SH-SY5Y (cell line): ENCODE measurements around the gene RNGTT.

Experiments used
- GATA2 ChIP-seq: IDR thresholded peaks from 2 replicates; pipeline ENCODE4 v1.6.1; 2011; ENCODE audit warnings: mild to moderate bottlenecking, low read depth, low read length
- GATA3 ChIP-seq: IDR thresholded peaks from 2 replicates; pipeline ENCODE4 v1.6.1; 2011; ENCODE audit warnings: low read depth, mild to moderate bottlenecking, low read length, moderate library complexity

Gene RNGTT

DNA sequence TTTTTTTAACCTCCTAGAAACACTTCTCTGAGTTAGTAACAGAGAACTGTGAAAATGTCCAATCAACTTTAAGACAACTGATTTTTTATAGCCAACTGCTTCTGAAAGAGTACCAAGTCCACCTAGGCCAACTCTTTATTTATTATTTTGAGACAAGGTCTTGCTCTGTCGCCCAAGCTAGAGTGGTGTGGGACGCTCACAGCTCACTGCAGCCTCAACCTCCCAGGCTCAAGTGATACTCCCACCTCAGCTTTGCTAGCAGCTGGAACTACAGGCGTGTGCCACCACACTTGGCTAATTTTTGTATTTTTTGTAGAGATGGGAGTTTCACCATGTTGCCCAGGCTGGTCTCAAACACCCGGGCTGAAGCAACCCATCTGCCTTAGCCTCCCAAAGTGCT is 331.6 kb downstream of the RNGTT start:
- TF ChIP-seq GATA3 (no peak), GATA2 (no peak)

DNA sequence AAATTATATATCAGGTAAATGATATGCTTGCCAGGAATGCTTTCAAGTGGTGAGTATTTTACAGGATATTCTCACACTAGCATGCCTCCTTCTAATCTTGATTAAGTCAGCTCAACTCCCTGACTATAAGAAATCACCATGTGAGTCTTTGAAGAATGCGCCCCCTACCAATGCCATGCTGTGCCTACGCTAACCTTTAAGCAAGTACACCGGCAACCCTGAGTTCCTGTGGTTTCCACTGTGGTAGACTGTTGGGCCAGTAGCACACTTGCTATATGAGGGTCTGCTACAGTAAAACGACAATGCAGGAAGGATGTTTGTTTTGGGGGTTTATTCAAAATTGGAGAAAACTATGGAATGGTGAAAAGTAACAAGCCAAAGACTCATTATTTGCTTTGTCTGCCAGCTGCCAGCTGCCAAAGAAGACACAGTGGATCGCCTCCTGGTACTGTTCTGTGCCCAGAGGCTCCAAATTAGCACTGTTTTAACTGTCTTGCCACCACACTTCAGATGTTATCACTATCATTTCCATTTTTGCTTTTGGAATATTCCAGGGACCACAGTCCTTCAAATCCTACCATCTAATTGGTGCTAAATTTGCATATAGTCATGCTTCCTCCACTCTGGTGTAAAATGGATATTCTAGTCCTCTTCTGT is 333.5 kb downstream of the RNGTT start:
- TF ChIP-seq GATA3 = no peak
- TF ChIP-seq GATA2 = no peak

DNA sequence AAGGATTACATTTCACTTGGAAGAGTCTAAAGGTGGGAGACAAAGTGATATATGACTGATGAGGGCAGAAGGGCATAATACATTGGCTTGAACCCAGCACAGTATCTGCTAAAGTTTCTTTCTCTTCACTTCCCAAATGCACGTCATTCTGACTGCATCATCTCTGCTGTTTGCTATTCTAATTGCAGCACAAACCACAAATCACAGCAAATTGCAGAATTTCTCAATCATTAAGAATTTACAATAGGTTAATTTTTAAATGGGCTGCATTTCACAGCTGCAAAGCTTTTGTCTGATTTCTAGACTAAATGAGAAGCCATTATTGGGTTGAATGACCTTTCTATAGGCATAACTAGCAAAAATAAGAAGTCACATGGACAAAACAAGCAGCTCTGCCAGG is 337.0 kb downstream of the RNGTT start:
- TF ChIP-seq GATA2 (no peak), GATA3 (no peak)

DNA sequence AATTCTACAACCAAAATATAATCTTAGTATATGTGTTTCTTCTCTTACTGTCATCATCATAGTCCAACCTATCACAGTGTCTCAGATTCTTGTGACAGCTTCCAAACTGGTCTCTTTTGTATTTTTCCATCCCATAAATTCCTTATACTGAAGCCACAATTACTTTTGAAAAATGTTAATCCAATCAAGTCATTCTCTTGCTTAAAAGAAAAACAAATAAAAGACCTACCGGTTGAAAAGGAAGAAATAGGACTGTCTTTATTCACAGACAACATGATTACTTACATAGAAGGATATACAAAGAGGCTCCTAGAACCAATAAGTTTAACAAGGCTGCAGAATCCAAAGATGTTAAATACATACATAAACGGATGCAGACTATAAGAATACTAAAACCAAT is 339.9 kb downstream of the RNGTT start:
- no peak for TF ChIP-seq GATA2
- no peak for TF ChIP-seq GATA3

DNA sequence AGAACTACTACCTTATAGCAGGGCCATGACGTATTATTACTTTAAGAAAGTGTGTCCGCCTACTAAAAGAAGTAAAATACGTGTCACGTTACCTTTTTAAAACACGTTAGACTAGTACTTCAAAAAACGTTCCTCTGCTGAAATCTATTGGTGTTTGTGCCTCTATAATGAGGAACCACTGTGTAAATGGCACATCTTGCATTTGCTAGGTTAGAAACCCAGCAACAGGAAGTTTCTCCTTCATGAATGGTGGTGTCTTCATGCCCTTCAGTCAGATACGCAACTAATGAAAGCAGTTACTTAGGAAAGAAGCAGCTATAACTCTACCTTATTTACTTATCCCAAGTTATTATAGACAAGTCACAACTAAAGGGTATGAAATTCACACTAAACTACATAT is 343.5 kb downstream of the RNGTT start:
- TF ChIP-seq GATA2 (no peak), GATA3 (no peak)

DNA sequence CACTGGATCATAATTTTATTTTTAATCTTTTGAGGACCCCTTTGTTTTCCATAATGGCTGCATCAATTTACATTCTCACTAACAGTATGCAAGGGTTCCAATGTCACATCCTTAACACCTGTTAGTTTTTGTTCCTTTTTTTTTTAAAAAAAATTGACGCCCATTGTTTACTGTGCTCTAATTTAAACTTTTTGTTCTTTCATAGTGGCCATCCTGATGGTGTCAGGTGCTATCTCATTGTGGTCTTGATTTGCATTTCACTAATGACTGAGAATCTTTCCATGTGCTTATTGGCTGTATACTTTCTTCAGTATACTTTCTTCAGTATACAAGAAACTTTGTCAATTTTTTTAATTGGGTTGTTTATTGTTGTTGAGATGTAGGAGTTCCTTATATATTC is 347.0 kb downstream of the RNGTT start:
- TF ChIP-seq GATA2 (no peak), GATA3 (no peak)

DNA sequence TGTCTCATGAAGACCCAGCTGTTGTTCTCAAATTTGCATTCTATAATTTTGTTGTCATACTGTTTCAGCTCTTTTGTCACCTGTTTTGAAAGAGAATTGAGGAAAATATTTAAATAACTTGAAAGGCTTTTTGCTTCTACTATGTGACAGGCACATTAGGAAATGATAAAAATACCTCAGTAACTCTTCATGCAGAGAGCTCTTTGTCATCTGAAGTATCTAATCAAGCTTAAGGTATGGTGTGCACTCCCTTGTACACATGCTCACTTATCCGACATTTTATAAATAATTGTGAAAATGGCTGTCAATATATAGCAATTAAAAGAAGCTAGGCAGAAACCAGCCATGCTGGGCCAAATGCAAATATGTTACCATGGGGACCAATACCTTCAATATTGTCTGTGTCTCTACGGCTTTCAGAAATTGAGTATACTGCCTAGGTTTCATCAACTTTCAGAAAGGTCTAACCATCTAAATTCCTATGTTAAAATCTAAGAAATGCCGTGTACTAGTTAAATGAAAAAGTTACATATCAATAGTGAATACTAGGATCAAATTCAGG is 349.0 kb downstream of the RNGTT start:
- TF ChIP-seq GATA3 = no peak
- no peak for TF ChIP-seq GATA2

DNA sequence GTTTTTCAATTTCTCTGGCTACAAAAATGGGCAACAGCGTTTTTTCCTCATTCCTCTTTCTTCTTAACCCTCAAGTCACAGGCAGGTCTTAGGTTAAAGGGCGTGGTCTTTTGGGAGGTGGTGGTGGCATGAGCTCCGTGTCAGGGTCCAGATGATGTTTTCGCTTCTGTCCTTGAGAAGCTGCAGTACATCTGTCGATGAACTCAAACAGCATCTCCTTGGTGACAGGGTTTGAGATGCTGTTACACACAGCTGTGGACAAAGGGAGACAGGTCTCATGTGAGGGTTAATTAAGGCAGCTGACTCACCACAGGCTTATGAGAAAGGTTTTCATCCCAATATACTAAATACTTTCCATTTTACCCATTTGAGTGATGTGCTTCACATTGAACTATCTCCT is 350.8 kb downstream of the RNGTT start:
- TF ChIP-seq GATA2 = no peak

DNA sequence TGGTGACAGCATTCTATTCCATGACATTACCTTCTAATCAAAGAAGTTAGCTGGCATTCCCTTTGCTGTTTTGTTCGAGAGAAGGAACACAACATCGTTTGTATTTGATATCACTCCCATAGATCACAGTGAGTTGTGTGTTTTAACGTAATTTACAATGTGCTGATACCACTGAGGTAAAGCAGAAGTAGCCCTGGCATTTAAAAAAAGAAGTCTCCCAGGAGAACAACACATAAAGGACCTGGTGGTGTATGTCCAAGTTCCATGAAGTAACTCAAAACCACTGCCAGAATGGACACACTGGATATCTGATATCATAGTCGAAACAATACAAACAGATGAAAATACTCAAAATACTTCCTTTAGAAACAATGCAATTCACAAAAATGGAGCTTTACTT is 351.7 kb downstream of the RNGTT start:
- TF ChIP-seq GATA2 = no peak
- TF ChIP-seq GATA3 = no peak

DNA sequence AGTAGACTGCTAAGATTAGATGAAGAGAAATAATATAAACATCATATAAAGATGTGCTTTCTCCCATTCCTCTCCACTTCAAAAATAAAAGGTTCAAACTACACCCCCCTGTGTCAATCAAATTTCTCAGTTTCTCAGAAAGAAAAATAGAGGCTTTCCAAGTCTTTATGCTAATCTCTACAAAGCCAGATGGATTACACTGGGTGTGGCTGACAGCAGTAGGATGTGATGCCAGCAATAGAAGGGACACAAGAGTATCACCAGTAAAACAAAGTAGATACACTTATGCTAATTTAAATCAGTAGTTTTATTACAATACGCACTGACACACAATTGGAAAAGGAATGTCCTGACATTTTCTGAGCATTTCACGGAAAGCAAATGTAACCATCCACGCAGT is 353.4 kb downstream of the RNGTT start:
- TF ChIP-seq GATA3 (no peak), GATA2 (no peak)

DNA sequence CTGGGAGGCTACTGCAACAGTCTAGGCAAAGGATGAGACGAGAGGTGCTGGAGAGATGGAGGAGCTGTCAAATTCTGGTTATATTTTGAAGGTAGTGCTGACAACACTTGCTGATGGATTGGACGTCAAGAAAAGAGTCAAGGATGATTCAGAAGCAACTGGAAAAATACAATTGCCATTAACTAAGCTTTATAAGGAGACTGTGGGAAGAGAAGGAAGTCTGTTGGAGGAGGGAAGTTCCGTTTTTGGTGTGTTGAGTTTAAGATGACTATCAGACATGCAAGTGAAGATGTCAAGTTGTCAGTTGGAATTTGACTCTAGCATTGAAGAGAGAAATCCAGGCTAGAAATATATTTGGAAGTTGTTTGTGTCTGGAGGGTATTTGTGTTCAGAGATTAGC is 358.1 kb downstream of the RNGTT start:
- TF ChIP-seq GATA3 (no peak), GATA2 (no peak)

DNA sequence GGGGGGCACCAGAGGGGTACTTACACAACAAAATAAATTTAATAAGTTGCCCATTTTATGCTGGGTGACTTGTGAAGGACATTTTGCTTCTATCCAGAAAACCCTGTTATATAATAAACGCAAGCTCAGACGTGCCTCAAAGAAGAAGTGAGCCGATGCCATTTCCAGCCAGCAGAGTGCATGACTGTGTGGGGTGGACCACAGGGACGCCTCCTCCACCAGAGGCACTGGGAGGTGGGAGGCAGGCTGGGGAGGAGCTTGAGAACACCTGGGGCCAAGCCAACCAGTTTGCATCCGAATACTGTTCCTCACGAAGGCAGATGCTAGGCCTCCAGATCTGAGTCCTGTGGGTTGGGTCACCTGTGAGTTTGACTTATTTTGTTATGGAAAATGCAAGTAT is 363.8 kb downstream of the RNGTT start:
- no peak for TF ChIP-seq GATA2

DNA sequence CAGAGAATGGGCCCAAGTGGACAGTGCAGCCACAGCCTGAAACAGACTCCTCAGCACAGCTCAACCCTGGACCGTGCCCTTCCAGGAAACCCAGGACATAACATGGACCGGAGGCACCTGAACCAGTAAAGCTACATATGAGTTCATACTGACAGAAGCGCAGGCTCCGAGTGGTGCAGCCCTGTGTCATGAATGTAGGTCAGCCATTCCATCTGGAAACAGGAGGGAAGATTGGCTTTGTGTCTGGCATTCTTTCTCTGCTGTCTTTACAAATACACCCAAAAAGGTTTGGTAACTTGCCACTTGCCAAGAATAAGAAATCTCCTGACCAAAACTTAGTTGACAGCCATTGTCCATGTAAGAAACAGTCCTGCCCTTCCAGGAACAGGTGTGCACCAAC is 366.6 kb downstream of the RNGTT start:
- TF ChIP-seq GATA2 = no peak
- no peak for TF ChIP-seq GATA3

DNA sequence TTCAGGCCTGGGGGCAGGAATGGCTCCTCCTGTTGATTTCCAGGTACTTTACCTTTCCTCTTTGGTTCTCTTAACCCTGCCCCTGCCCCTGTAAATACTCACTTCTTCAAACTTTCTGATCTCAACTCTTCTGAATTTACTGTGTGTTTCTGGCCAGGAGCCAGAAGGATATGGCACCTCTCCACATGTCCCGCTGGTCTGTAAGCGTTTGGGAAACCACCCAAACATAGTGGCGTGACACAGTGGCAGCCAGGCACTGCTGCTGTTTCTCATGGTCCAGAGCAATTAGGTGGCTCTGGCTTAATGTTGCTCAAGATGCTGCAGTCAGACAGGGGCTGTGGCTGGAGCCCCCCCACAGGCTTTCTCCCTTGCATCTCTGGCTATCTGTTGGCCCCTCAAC is 374.5 kb downstream of the RNGTT start:
- TF ChIP-seq GATA3 (no peak), GATA2 (no peak)

DNA sequence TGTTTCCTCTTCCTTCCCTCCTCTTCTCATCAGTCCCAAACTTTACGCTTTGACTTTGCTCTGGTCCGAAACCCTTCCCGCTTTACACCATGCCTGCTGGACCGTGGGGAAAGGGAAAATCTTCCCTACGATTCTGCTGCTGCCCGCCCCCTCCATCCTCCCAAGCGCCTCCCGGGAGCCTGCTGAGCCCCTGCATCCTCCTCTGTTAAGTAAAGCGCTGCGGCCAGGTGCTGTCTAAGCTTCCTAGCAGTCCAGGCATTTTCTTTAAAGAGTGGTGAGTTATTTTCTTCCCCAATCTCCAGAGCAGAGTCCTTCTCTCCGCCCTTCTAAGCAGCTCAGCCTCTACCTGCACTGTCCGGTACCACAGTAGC is 376.3 kb downstream of the RNGTT start:
- no peak for TF ChIP-seq GATA3
- TF ChIP-seq GATA2 = no peak
